Inferior parietal cortex (tissue), 1 donor: Measurements from ENCODE around the gene HMCN1.

ENCODE experiments used
- DNase-seq: peaks from one replicate; pipeline ENCODE4 v3.0.0-alpha.2; 2016; ENCODE audit errors: extremely low spot score

The HMCN1 gene

GRCh38 chr1:185733818-185734735 is at the start of gene HMCN1:
Gene HMCN1, plus strand, starts transcription at chr1:185734391. Its CDS starts 389 bp downstream, at chr1:185734780.
- peak; percentile 17 for DNase-seq

GRCh38 chr1:185686821-185687778 is 47.1 kb upstream of the HMCN1 start:
- DNase-seq, result no peak

GRCh38 chr1:185690527-185690926 is 43.7 kb upstream of the HMCN1 start:
- no peak for DNase-seq

GRCh38 chr1:185693654-185694053 is 40.5 kb upstream of the HMCN1 start:
- no peak for DNase-seq

GRCh38 chr1:185694081-185694480 is 40.1 kb upstream of the HMCN1 start:
- no peak for DNase-seq

- DNase-seq, result peak; percentile 24
Observed at GRCh38 chr1:185695299-185695698, 38.9 kb upstream of the HMCN1 start.

- DNase-seq, result no peak
Observed at GRCh38 chr1:185696422-185697150, 37.6 kb upstream of the HMCN1 start.

GRCh38 chr1:185699874-185700273 is 34.3 kb upstream of the HMCN1 start:
- no peak for DNase-seq

- no peak for DNase-seq
Observed at GRCh38 chr1:185701650-185702049, 32.5 kb upstream of the HMCN1 start.

GRCh38 chr1:185704181-185704580 is 30.0 kb upstream of the HMCN1 start:
- no peak for DNase-seq

GRCh38 chr1:185716095-185716494 is 18.1 kb upstream of the HMCN1 start:
- DNase-seq, result no peak

GRCh38 chr1:185719021-185719420 is 15.2 kb upstream of the HMCN1 start:
- DNase-seq, result no peak

- peak; percentile 49 for DNase-seq
Observed at GRCh38 chr1:185720633-185721272, 13.4 kb upstream of the HMCN1 start.

GRCh38 chr1:185721553-185721952 is 12.6 kb upstream of the HMCN1 start:
- no peak for DNase-seq

- no peak for DNase-seq
Observed at GRCh38 chr1:185722098-185722497, 12.1 kb upstream of the HMCN1 start.

GRCh38 chr1:185727726-185728125 is 6.5 kb upstream of the HMCN1 start:
- DNase-seq, result no peak

- DNase-seq, result no peak
Observed at GRCh38 chr1:185731446-185731845, 2.7 kb upstream of the HMCN1 start.

GRCh38 chr1:185732951-185733350 is 1.2 kb upstream of the HMCN1 start:
- DNase-seq, result no peak

- DNase-seq, result no peak
Observed at GRCh38 chr1:185734929-185735700, 924 bp downstream of the HMCN1 start.

GRCh38 chr1:185735701-185736064 is 1.5 kb downstream of the HMCN1 start:
- DNase-seq, result no peak
